Measurements from ENCODE around the gene ETS2. TPM values are rescaled to one million over a fixed set of nuclear protein-coding genes. Genes with fewer than 3 reads are reported as not detected.

Gene ETS2
- total RNA-seq, 1 donor from 2014 or later = 16.2 TPM

DNA sequence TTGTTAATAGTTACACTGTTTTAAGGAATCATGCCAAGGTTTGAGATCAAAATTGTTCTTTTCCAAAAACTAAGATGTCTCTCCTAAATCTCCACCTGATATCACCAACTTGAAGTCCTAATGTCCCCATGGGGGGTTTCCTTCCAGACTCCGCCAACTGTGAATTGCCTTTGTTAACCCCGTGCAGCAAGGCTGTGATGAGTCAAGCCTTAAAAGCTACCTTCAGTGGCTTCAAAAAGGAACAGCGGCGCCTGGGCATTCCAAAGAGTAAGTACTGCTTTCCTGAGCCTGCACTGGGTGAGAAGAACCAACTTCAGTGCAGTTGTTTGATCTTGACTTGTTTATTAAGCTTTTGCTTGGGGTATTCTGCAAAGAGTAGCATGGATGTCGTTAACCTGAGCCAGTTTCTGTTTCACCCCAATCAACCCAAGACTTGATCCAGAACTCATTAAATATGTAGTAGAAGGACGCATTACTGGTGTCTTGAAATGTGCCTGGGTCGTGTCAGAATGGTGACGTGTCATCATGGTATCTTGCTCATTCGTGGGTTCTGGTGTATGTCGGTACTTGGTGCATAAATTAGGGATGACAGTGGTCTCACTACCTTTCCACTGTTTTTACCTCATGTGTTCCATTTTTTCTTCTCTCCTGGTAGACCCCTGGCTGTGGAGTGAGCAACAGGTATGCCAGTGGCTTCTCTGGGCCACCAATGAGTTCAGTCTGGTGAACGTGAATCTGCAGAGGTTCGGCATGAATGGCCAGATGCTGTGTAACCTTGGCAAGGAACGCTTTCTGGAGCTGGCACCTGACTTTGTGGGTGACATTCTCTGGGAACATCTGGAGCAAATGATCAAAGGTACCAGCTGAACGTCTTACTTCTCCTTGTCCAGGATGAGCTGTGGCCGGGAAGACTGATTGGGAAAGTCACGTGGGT is 8.7 kb downstream of the ETS2 start:
- H3K9me3 Mint-ChIP-seq (ENCODE audit: unreplicated experiment) = no peaks in the 10 kb centered on the region
- no peak overlapping the region for H3K4me3 Mint-ChIP-seq (ENCODE audit: unreplicated experiment)
- TF ChIP-seq, protein P1, sequence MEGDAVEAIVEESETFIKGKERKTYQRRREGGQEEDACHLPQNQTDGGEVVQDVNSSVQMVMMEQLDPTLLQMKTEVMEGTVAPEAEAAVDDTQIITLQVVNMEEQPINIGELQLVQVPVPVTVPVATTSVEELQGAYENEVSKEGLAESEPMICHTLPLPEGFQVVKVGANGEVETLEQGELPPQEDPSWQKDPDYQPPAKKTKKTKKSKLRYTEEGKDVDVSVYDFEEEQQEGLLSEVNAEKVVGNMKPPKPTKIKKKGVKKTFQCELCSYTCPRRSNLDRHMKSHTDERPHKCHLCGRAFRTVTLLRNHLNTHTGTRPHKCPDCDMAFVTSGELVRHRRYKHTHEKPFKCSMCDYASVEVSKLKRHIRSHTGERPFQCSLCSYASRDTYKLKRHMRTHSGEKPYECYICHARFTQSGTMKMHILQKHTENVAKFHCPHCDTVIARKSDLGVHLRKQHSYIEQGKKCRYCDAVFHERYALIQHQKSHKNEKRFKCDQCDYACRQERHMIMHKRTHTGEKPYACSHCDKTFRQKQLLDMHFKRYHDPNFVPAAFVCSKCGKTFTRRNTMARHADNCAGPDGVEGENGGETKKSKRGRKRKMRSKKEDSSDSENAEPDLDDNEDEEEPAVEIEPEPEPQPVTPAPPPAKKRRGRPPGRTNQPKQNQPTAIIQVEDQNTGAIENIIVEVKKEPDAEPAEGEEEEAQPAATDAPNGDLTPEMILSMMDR (IDR thresholded peaks at IDR 0.05; ENCODE audit: partially characterized antibody, unreplicated experiment) = no peak
- no peak overlapping the region for H3K27ac Mint-ChIP-seq (ENCODE audit: unreplicated experiment)
- H3K27me3 Mint-ChIP-seq (ENCODE audit: unreplicated experiment) = no peaks in the 10 kb centered on the region
- DNase-seq = no peak
- no peaks in the 10 kb centered on the region for H3K4me1 Mint-ChIP-seq (ENCODE audit: low read depth, unreplicated experiment)
- peaks cover 18% of the 10 kb centered on the region for H3K36me3 Mint-ChIP-seq (ENCODE audit: unreplicated experiment)

DNA sequence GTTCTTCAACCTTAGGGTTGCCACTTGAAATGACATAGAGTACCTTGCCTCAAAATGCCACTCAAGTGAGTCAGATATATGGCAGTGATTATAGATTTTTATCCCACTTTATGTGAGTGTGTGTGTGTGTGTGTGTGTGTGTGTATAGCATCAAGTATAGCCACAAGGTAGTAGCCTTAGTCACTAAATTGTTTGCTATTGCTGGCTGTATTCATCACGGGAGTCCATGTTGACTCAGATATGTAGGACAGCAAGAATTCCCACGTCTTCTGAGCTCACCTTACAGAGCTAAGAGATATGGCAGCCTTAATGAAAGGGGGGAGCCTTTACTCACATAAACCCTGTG is 9.3 kb downstream of the ETS2 start:
- no peak for DNase-seq
- no peak overlapping the region for H3K27ac Mint-ChIP-seq (ENCODE audit: unreplicated experiment)
- H3K9me3 Mint-ChIP-seq (ENCODE audit: unreplicated experiment) = no peaks in the 10 kb centered on the region
- H3K4me1 Mint-ChIP-seq (ENCODE audit: low read depth, unreplicated experiment) = no peaks in the 10 kb centered on the region
- H3K4me3 Mint-ChIP-seq (ENCODE audit: unreplicated experiment) = no peak overlapping the region
- H3K36me3 Mint-ChIP-seq (ENCODE audit: unreplicated experiment) = peaks cover 19% of the 10 kb centered on the region
- TF ChIP-seq, protein P1 (IDR thresholded peaks at IDR 0.05; ENCODE audit: partially characterized antibody, unreplicated experiment) = no peak
- no peaks in the 10 kb centered on the region for H3K27me3 Mint-ChIP-seq (ENCODE audit: unreplicated experiment)

DNA sequence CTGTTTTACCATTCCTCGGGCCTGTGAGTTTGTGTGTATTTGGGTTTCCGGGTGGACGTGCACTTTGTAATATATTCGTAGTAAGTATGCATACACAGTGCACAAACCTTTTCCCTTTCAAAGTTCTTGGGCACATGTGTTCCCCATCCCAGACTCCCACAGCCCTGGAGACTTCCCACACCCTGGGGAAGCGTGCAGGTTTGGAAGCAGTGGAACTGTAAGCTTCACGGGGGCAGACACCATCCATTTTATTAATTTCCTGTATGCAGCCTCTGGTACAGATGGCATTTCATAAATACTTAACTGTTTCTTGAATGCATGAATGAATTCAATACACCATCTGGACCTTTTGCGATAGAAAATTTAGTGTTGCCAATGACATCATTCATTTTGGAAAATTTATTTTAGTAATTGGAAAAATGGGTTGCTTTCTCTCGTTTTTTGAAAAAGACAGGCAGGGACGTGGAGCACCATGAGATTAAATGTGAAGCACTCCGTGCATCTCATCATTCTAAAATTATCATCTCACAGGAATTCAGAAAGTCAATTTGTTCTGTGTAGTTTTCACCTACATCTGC is 10.8 kb downstream of the ETS2 start:
- Mint-ChIP-seq H3K4me1 (ENCODE audit: low read depth, unreplicated experiment) (no peaks in the 10 kb centered on the region), H3K27ac (ENCODE audit: unreplicated experiment) (no peak overlapping the region), H3K4me3 (ENCODE audit: unreplicated experiment) (no peak overlapping the region), H3K36me3 (ENCODE audit: unreplicated experiment) (peaks cover 25% of the 10 kb centered on the region), H3K27me3 (ENCODE audit: unreplicated experiment) (no peaks in the 10 kb centered on the region), H3K9me3 (ENCODE audit: unreplicated experiment) (no peaks in the 10 kb centered on the region)
- TF ChIP-seq, protein P1 (IDR thresholded peaks at IDR 0.05; ENCODE audit: partially characterized antibody, unreplicated experiment) = no peak
- no peak for DNase-seq

DNA sequence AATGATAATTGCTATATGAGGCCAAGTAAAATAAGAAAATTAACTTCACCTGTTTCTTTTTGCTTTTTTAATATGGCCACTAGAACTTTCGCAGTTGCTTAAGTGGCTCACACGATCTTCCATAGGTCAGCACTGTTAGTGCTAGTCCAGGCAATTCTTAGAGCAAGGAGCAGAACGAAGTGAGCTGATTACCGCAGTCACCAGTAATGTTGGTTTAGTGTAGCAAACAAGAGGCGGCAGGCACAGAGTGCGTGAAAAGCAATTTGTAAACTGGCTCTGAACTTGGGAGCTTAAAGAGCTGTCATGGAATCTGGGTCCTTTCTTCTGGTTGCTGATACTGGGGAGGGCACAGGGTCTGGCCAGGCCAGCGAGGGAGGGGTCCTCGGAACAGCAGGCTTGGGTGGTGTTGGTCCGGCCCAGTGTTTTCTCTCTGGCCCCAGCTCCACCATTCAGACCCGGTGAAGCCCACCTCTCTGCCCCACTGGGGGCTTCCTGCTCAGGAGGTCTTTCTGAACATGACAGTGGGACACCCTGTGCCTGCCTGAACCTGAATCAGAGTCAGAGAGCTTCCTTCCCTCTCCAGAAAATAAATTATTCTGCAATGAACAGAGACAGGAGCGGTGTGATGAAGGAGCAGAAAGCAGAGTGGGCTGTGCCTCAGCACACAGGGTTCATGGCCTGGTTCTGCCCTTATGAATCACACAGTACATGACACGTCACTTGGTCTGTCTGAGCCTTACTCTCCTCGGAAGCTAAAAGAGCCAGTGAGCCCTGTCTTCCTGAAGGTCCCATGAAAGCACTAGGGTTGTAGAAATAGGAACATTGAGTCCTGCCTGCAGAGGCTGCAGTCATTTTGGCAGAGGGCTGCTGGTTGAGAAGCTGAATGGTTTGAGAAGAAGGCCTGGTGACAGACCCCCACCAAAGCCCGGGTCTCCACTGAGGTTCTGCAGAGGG is 11.9 kb downstream of the ETS2 start:
- TF ChIP-seq, protein P1 (IDR thresholded peaks at IDR 0.05; ENCODE audit: partially characterized antibody, unreplicated experiment) = no peak
- no peak overlapping the region for H3K27ac Mint-ChIP-seq (ENCODE audit: unreplicated experiment)
- H3K36me3 Mint-ChIP-seq (ENCODE audit: unreplicated experiment) = peaks cover 25% of the 10 kb centered on the region
- no peak overlapping the region for H3K4me3 Mint-ChIP-seq (ENCODE audit: unreplicated experiment)
- H3K9me3 Mint-ChIP-seq (ENCODE audit: unreplicated experiment) = no peaks in the 10 kb centered on the region
- DNase-seq = no peak
- no peaks in the 10 kb centered on the region for H3K4me1 Mint-ChIP-seq (ENCODE audit: low read depth, unreplicated experiment)
- H3K27me3 Mint-ChIP-seq (ENCODE audit: unreplicated experiment) = no peaks in the 10 kb centered on the region

Data from glutamatergic neuron (in vitro differentiated cells).